DND-41 (cell line): ENCODE data around the gene OPCML.
A peak's percentile ranks its signal among the peaks of the same experiment; 100 is the strongest.

Experiments used
- CTCF ChIP-seq: IDR thresholded peaks from 2 replicates; pipeline ENCODE4 v1.5.1; 2012; ENCODE audit warnings: borderline replicate concordance, low read length, moderate library complexity, mild to moderate bottlenecking; ENCODE audit not compliant: poor library complexity, severe bottlenecking; ENCODE audit errors: extremely low read depth
- EZH2 ChIP-seq: IDR thresholded peaks from 3 replicates; pipeline ENCODE4 v1.6.1; 2012; ENCODE audit warnings: borderline replicate concordance, low read depth, mild to moderate bottlenecking, moderate library complexity, low read length, inconsistent platforms; ENCODE audit not compliant: severe bottlenecking

GRCh38 chr11:133134314-133135173 lies 397.8 kb downstream of the OPCML start:
- TF ChIP-seq CTCF (peak; percentile 92), EZH2 (no peak)
